ENCODE data around the gene FARP1.

GRCh38 chr13:98188544-98189166 lies 45.8 kb downstream of the FARP1 start:
- TF ChIP-seq TEAD4 (IDR thresholded peaks at IDR 0.05) (no peak), TAF1 (IDR thresholded peaks at IDR 0.05; ENCODE audit: low read depth) (no peak), CEBPB (IDR thresholded peaks at IDR 0.05) (no peak), RAD21 (IDR thresholded peaks at IDR 0.05; ENCODE audit: low read depth) (no peak), EP300 (IDR thresholded peaks at IDR 0.05; ENCODE audit: borderline replicate concordance) (no peak), ZBTB7A (IDR thresholded peaks at IDR 0.05; ENCODE audit: low read depth) (no peak), YY1 (IDR thresholded peaks at IDR 0.05; ENCODE audit: low read depth) (no peak), MAX (IDR thresholded peaks at IDR 0.05) (no peak), FOXM1 (IDR thresholded peaks at IDR 0.05; ENCODE audit: borderline replicate concordance, low read depth) (no peak), EGR1 (IDR thresholded peaks at IDR 0.05) (no peak)
